ENCODE results near the gene N4BP2L2. TPM values are rescaled to one million over a fixed set of nuclear protein-coding genes. Genes with fewer than 3 reads are reported as not detected.

Gene N4BP2L2
- total and polyA plus RNA-seq, 2 of the 4 experiments (the other 2 are of a cell fraction), result 28.7 to 34.6 TPM

DNA sequence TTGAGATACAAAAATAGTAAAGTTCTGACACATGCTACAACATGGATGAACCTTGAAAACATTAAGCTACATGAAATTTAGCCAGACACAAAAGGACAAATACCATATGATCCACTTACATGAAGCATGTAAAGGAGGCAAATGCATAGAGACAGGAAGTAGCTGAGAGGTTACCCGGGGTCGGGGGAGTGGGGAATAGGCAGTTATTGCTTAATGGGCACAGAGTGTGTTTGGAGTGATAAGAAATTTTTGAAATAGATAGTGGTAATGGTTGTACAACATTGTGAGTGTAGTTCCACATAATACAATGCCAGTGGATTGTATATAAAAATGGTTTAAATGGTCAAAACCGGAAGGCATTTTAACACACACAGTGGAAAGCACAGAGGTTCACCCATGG lies 115.0 kb downstream of the N4BP2L2 start:
- no peak overlapping the region for H2BK120ac ChIP-seq (ENCODE audit: low read depth, low read length)
- H3K9me1 ChIP-seq (ENCODE audit: insufficient read depth, low read length), result peaks cover 4% of the 10 kb centered on the region; the same call in 1 of the 2 replicates
- H3K27me3 ChIP-seq (ENCODE audit: control insufficient read depth, insufficient read depth, low read length), result no peaks in the 10 kb centered on the region
- in situ Hi-C loops (cut with MboI; ENCODE audit: low sequenced_read_pairs) (no loop called here), intact Hi-C loops (cut with micrococcal nuclease) (no loop called here), dilution Hi-C loops (cut with HindIII; ENCODE audit: low sequenced_read_pairs, unreplicated experiment) (no loop called here)
- no peak overlapping the region for H3K18ac ChIP-seq (ENCODE audit: low read depth, low read length)
- H3K4me1 ChIP-seq (ENCODE audit: control insufficient read depth, insufficient read depth, low read length), result peaks cover 4% of the 10 kb centered on the region; the same call in 1 of the 2 replicates
- TF ChIP-seq POLR2A (IDR thresholded peaks at IDR 0.05; ENCODE audit: low read depth, low read length), result no peak
- no peak for TF ChIP-seq NFE2L2 (IDR thresholded peaks at IDR 0.05; ENCODE audit: low read depth, low read length)
- TF ChIP-seq MAZ (IDR thresholded peaks at IDR 0.05; ENCODE audit: borderline replicate concordance, low read depth, low read length), result no peak
- TF ChIP-seq SMC3 (IDR thresholded peaks at IDR 0.05; ENCODE audit: low read depth, low read length), result no peak
- no peak for TF ChIP-seq USF2 (IDR thresholded peaks at IDR 0.05; ENCODE audit: low read depth, low read length)
- TF ChIP-seq CHD1 (IDR thresholded peaks at IDR 0.05; ENCODE audit: low read depth, low read length), result no peak
- no peak for TF ChIP-seq RAD21 (IDR thresholded peaks at IDR 0.05; ENCODE audit: low read length)
- no peak for TF ChIP-seq MAFK (IDR thresholded peaks at IDR 0.05; ENCODE audit: low read depth, low read length)
- TF ChIP-seq ELK1 (IDR thresholded peaks at IDR 0.05; ENCODE audit: borderline replicate concordance, low read depth, low read length), result no peak
- no peak for TF ChIP-seq MXI1 (IDR thresholded peaks at IDR 0.05; ENCODE audit: borderline replicate concordance, low read depth, low read length)
- no peak for TF ChIP-seq CEBPB (IDR thresholded peaks at IDR 0.05; ENCODE audit: low read depth, low read length)
- TF ChIP-seq CTCF (conservative IDR thresholded peaks at IDR 0.05; ENCODE audit: low read depth, low read length), result no peak
- no peak overlapping the region for H4K91ac ChIP-seq (ENCODE audit: insufficient read depth, low read depth, low read length)
- H3K79me1 ChIP-seq (ENCODE audit: low read depth in 1 of 2, low read length in 2 of 2), result no peaks in the 10 kb centered on the region
- H2BK5ac ChIP-seq (ENCODE audit: low read depth, low read length, poor library complexity, severe bottlenecking), result no peak overlapping the region
- no peak overlapping the region for H3K56ac ChIP-seq (ENCODE audit: extremely low read depth, insufficient read depth, low read length)
- H2BK20ac ChIP-seq (ENCODE audit: low read depth, low read length), result no peak overlapping the region
- no peaks in the 10 kb centered on the region for H4K20me1 ChIP-seq (ENCODE audit: insufficient read depth, low read length)
- H3K23ac ChIP-seq (ENCODE audit: low read depth, low read length), result no peak overlapping the region
- no peak overlapping the region for H4K5ac ChIP-seq (ENCODE audit: low read depth, low read length)
- no peak overlapping the region for H3K4me2 ChIP-seq (ENCODE audit: low read depth, low read length)
- DNase-seq, result no peak
- no peak overlapping the region for H3K14ac ChIP-seq (replicated peaks; ENCODE audit: low read depth, low read length)
- no peak overlapping the region for H2AK9ac ChIP-seq (replicated peaks; ENCODE audit: low read depth, low read length, poor library complexity)
- ChIA-PET POLR2A (ENCODE audit: unreplicated experiment) (no interaction called here), CTCF (interaction anchor here (2.4 kb wide), 1 partner anchor 8 kb away, joined by 7 read pairs; no protein-coding TSS in a partner anchor)
- ATAC-seq (ENCODE audit: low read depth), result no peak
- no peak overlapping the region for H4K8ac ChIP-seq (ENCODE audit: low read depth in 2 of 2, low read length in 2 of 2)
- H3K4ac ChIP-seq (ENCODE audit: low read depth, low read length), result no peak overlapping the region
- no peak overlapping the region for H2AK5ac ChIP-seq (ENCODE audit: low read depth, low read length)
- H3K4me3 ChIP-seq (ENCODE audit: insufficient read depth, low read depth, low read length), result no peak overlapping the region
- H3K27ac ChIP-seq (ENCODE audit: insufficient read depth, low read length), result no peak overlapping the region
- H2AFZ ChIP-seq (replicated peaks; ENCODE audit: low read length, poor library complexity), result no peak overlapping the region
- WGBS, 2 experiments (ENCODE audit: extremely low coverage in 2 of 2, insufficient read length in 1 of 2), result no CpG with 5 or more reads among the region's 3 CpGs
- peaks cover 4% of the 10 kb centered on the region; the same call in 1 of the 2 replicates for H3K9me3 ChIP-seq (ENCODE audit: control insufficient read depth, insufficient read depth, low read length)
- no peak overlapping the region for H3K9ac ChIP-seq (ENCODE audit: low read depth, low read length)
- H2BK15ac ChIP-seq (ENCODE audit: low read depth, low read length), result no peak overlapping the region
- no peaks in the 10 kb centered on the region for H3K36me3 ChIP-seq (ENCODE audit: control insufficient read depth, insufficient read depth, low read length)
- BruUV-seq (replicated peaks), result no TSS peak

Measured in IMR-90 (cell line).